GM23338 (cell line): ENCODE results near the gene AP3D1. TPM values are rescaled to one million over a fixed set of nuclear protein-coding genes. Genes with fewer than 3 reads are reported as not detected.
A peak's percentile ranks its signal among the peaks of the same experiment; 100 is the strongest.

ENCODE experiments used
- ATAC-seq: fragments of 200-7000 bp; cut with Tn5 transposase; 3 replicates; pipeline ENCODE4 v1.9.1; 2020
- DNase-seq: peaks from one replicate; pipeline ENCODE4 v3.0.0-alpha.2; 2015; ENCODE audit warnings: low spot score
- H2AFZ ChIP-seq: fragments of 200-600 bp; sonication (generic); 2 replicates; pipeline ENCODE4 v1.8.0; 2016; ENCODE audit warnings: antibody characterized with exemption, mild to moderate bottlenecking, moderate library complexity
- H3F3A ChIP-seq: fragments of 200-600 bp; sonication (generic); replicated peaks from 2 replicates; pipeline ENCODE4 v1.8.0; 2017; ENCODE audit warnings: antibody characterized with exemption, mixed run types, low read depth
- H3K27ac ChIP-seq: fragments of 200-600 bp; sonication (generic); 2 replicates; pipeline ENCODE4 v1.6.1; 2016; ENCODE audit warnings: low read depth
- H3K27me3 ChIP-seq: fragments of 200-600 bp; sonication (generic); 2 replicates; pipeline ENCODE4 v1.8.0; 2016; ENCODE audit warnings: mild to moderate bottlenecking, mixed run types, moderate library complexity; ENCODE audit not compliant: insufficient read depth
- H3K36me3 ChIP-seq: fragments of 200-600 bp; sonication (generic); 2 replicates; pipeline ENCODE4 v1.8.0; 2016; ENCODE audit warnings: mild to moderate bottlenecking; ENCODE audit not compliant: insufficient read depth
- H3K4me1 ChIP-seq: fragments of 200-600 bp; sonication (generic); 2 replicates; pipeline ENCODE4 v1.8.0; 2016; ENCODE audit warnings: mild to moderate bottlenecking, moderate library complexity; ENCODE audit not compliant: insufficient read depth
- H3K4me2 ChIP-seq: fragments of 200-600 bp; sonication (generic); 2 replicates; pipeline ENCODE4 v1.7.1; 2017; ENCODE audit warnings: mixed run types
- H3K4me3 ChIP-seq: fragments of 200-600 bp; sonication (generic); 2 replicates; pipeline ENCODE4 v1.6.1; 2016; ENCODE audit warnings: mixed run types
- H3K79me2 ChIP-seq: fragments of 200-600 bp; sonication (generic); replicated peaks from 2 replicates; pipeline ENCODE4 v1.8.0; 2017; ENCODE audit warnings: mild to moderate bottlenecking; ENCODE audit not compliant: insufficient read depth
- H3K9me2 ChIP-seq: fragments of 200-600 bp; sonication (generic); 2 replicates; pipeline ENCODE4 v1.8.0; 2017; ENCODE audit not compliant: insufficient read depth
- H4K20me1 ChIP-seq: fragments of 200-600 bp; sonication (generic); replicated peaks from 2 replicates; pipeline ENCODE4 v1.8.0; 2017; ENCODE audit warnings: mild to moderate bottlenecking; ENCODE audit not compliant: insufficient read depth
- H3K27ac Mint-ChIP-seq: 2 replicates; pipeline ENCODE4 v1.8.0; 2020; ENCODE audit warnings: inconsistent platforms, mild to moderate bottlenecking, moderate library complexity, mixed read lengths
- H3K27me3 Mint-ChIP-seq: 3 replicates; pipeline ENCODE4 v1.8.0; 2022; ENCODE audit warnings: low read depth, mild to moderate bottlenecking, moderate library complexity, mixed read lengths, inconsistent platforms; ENCODE audit not compliant: insufficient read depth, poor library complexity
- H3K36me3 Mint-ChIP-seq: 3 replicates; pipeline ENCODE4 v1.8.0; 2021; ENCODE audit warnings: low read depth, mild to moderate bottlenecking, inconsistent platforms, moderate library complexity, mixed read lengths
- H3K4me1 Mint-ChIP-seq: 3 replicates; pipeline ENCODE4 v1.8.0; 2020; ENCODE audit warnings: mild to moderate bottlenecking, inconsistent platforms, mixed read lengths
- H3K4me3 Mint-ChIP-seq: 3 replicates; pipeline ENCODE4 v1.8.0; 2021; ENCODE audit warnings: moderate library complexity, mild to moderate bottlenecking, inconsistent platforms, mixed read lengths
- H3K9me3 Mint-ChIP-seq: 3 replicates; pipeline ENCODE4 v1.8.0; 2020; ENCODE audit warnings: moderate library complexity, mild to moderate bottlenecking, inconsistent platforms, mixed read lengths
- EZH2 ChIP-seq: fragments of 200-600 bp; sonication (generic); IDR thresholded peaks from one replicate; pipeline ENCODE4 v1.8.0; 2017; ENCODE audit warnings: antibody characterized with exemption, mild to moderate bottlenecking, low read depth; ENCODE audit not compliant: unreplicated experiment
- JUNB ChIP-seq: IDR thresholded peaks from one replicate; pipeline ENCODE4 v1.6.1; 2016; ENCODE audit warnings: antibody characterized with exemption; ENCODE audit not compliant: unreplicated experiment
- POLR2AphosphoS5 ChIP-seq: IDR thresholded peaks from 2 replicates; pipeline ENCODE4 v1.6.1; 2016; ENCODE audit warnings: antibody characterized with exemption, low read depth
- STAT1 ChIP-seq: IDR thresholded peaks from one replicate; pipeline ENCODE4 v1.6.1; 2016; ENCODE audit warnings: antibody characterized with exemption; ENCODE audit not compliant: unreplicated experiment
- ZNF114 ChIP-seq: fragments of 250-450 bp; sonication (Bioruptor Pico); IDR thresholded peaks from 2 replicates; pipeline ENCODE4 v1.5.0; 2020; ENCODE audit warnings: mild to moderate bottlenecking, moderate library complexity
- polyA plus RNA-seq: library from polyadenylated mRNA; unstranded; fragments of >200 nt; fragmentation: Nextera tagmentation; extraction: Ambion mirVana; gene quantifications from 2 replicates; pipeline ENCODE4 v1.2.1, GENCODE V29; 2016
- total RNA-seq: library from RNA; depleted of rRNA; stranded (reverse); fragments of >200 nt; shearing (Covaris generic); gene quantifications from 2 replicates; pipeline ENCODE4 v1.2.3, GENCODE V29; 2014
- TF ChIP-seq, protein P1 (sequence below): fragments of 250-450 bp; sonication (Bioruptor Pico); IDR thresholded peaks from 2 replicates; pipeline ENCODE4 v1.5.0; 2020; ENCODE audit warnings: mild to moderate bottlenecking, moderate library complexity

Gene AP3D1
- total and polyA plus RNA-seq, 2 experiments from 2014 or later = 101 to 236 TPM

DNA sequence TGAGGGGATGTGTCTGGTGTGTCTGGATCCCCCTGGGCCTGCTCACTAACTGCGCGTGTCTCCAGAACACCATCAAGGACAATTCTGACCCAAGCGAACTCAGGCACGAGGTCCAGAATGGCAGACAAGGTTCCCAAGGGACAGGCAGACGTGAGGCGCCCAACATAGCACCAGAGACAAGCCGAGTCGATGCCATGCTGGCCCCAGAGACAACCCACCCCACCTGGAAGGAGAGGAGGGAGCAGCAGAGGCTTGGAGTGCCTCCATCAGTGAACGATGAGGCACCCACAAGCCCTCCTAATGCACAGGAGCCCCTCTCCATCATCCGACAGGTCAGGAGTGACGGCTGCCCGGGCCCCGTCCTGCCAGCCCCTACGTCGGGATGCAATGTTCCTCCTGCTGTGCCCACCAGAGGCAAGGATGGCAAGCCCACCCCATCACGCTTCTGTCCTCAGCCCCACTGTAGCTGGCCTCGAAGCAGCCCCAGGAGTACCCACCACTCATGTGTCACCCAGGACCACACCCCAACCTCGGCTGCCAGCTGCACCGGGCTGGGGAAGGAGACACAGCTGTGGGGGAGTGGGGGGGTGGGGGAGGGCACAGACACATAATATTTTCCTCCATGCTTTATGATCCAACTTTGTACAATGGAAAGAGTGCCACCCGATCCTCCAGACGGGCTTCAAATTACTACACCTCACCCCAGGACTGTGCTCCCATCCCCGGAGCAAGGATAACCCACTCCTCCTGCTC, 11.8 kb downstream of the AP3D1 start:
- Mint-ChIP-seq H3K27me3 (peaks cover 11% of the 10 kb centered on the region), H3K36me3 (peaks cover 43% of the 10 kb centered on the region), H3K4me1 (no peaks in the 10 kb centered on the region), H3K4me3 (no peak overlapping the region), H3K27ac (no peak overlapping the region), H3K9me3 (no peaks in the 10 kb centered on the region)
- DNase-seq (no peak), ATAC-seq (no peak)
- Histone ChIP-seq H3K4me1 (no peaks in the 10 kb centered on the region), H3K79me2 (peaks cover 80% of the 10 kb centered on the region), H3K36me3 (peaks cover 10% of the 10 kb centered on the region; the same call in 1 of the 2 replicates), H3K4me2 (no peak overlapping the region), H3K27me3 (no peaks in the 10 kb centered on the region), H3K9me2 (no peaks in the 10 kb centered on the region), H2AFZ (no peak overlapping the region), H4K20me1 (peaks cover 49% of the 10 kb centered on the region), H3K4me3 (no peak overlapping the region), H3K27ac (peak overlapping the region; percentile 72; the same call in 1 of the 2 replicates), H3F3A (peaks cover 4% of the 10 kb centered on the region; the same call in 1 of the 2 replicates)
- TF ChIP-seq STAT1 = no peak
- TF ChIP-seq, protein P1, sequence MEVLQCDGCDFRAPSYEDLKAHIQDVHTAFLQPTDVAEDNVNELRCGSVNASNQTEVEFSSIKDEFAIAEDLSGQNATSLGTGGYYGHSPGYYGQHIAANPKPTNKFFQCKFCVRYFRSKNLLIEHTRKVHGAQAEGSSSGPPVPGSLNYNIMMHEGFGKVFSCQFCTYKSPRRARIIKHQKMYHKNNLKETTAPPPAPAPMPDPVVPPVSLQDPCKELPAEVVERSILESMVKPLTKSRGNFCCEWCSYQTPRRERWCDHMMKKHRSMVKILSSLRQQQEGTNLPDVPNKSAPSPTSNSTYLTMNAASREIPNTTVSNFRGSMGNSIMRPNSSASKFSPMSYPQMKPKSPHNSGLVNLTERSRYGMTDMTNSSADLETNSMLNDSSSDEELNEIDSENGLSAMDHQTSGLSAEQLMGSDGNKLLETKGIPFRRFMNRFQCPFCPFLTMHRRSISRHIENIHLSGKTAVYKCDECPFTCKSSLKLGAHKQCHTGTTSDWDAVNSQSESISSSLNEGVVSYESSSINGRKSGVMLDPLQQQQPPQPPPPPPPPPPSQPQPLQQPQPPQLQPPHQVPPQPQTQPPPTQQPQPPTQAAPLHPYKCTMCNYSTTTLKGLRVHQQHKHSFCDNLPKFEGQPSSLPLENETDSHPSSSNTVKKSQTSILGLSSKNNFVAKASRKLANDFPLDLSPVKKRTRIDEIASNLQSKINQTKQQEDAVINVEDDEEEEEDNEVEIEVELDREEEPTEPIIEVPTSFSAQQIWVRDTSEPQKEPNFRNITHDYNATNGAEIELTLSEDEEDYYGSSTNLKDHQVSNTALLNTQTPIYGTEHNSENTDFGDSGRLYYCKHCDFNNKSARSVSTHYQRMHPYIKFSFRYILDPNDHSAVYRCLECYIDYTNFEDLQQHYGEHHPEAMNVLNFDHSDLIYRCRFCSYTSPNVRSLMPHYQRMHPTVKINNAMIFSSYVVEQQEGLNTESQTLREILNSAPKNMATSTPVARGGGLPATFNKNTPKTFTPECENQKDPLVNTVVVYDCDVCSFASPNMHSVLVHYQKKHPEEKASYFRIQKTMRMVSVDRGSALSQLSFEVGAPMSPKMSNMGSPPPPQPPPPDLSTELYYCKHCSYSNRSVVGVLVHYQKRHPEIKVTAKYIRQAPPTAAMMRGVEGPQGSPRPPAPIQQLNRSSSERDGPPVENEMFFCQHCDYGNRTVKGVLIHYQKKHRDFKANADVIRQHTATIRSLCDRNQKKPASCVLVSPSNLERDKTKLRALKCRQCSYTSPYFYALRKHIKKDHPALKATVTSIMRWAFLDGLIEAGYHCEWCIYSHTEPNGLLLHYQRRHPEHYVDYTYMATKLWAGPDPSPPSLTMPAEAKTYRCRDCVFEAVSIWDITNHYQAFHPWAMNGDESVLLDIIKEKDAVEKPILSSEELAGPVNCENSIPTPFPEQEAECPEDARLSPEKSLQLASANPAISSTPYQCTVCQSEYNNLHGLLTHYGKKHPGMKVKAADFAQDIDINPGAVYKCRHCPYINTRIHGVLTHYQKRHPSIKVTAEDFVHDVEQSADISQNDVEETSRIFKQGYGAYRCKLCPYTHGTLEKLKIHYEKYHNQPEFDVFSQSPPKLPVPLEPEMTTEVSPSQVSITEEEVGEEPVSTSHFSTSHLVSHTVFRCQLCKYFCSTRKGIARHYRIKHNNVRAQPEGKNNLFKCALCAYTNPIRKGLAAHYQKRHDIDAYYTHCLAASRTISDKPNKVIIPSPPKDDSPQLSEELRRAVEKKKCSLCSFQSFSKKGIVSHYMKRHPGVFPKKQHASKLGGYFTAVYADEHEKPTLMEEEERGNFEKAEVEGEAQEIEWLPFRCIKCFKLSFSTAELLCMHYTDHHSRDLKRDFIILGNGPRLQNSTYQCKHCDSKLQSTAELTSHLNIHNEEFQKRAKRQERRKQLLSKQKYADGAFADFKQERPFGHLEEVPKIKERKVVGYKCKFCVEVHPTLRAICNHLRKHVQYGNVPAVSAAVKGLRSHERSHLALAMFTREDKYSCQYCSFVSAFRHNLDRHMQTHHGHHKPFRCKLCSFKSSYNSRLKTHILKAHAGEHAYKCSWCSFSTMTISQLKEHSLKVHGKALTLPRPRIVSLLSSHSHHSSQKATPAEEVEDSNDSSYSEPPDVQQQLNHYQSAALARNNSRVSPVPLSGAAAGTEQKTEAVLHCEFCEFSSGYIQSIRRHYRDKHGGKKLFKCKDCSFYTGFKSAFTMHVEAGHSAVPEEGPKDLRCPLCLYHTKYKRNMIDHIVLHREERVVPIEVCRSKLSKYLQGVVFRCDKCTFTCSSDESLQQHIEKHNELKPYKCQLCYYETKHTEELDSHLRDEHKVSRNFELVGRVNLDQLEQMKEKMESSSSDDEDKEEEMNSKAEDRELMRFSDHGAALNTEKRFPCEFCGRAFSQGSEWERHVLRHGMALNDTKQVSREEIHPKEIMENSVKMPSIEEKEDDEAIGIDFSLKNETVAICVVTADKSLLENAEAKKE (CRISPR knock-in tag) = no peak

- Histone ChIP-seq H3K27ac (no peak overlapping the region), H3K36me3 (peaks cover 10% of the 10 kb centered on the region; the same call in 1 of the 2 replicates), H2AFZ (no peak overlapping the region), H3F3A (peaks cover 7% of the 10 kb centered on the region; the same call in 1 of the 2 replicates), H3K4me3 (no peak overlapping the region), H3K4me1 (no peaks in the 10 kb centered on the region), H3K4me2 (no peak overlapping the region), H4K20me1 (peaks cover 42% of the 10 kb centered on the region), H3K79me2 (peaks cover 76% of the 10 kb centered on the region), H3K9me2 (no peaks in the 10 kb centered on the region), H3K27me3 (no peaks in the 10 kb centered on the region)
- H3K36me3 Mint-ChIP-seq = peaks cover 42% of the 10 kb centered on the region
- no peak for DNase-seq
- no peaks in the 10 kb centered on the region for H3K9me3 Mint-ChIP-seq
- H3K27me3 Mint-ChIP-seq = peaks cover 9% of the 10 kb centered on the region
- no peaks in the 10 kb centered on the region; the same call in 2 of the 3 replicates for H3K4me1 Mint-ChIP-seq
- TF ChIP-seq ZNF114 (CRISPR knock-in tag) (no peak), STAT1 (no peak), JUNB (no peak), POLR2AphosphoS5 (no peak), EZH2 (no peak)
- no peak overlapping the region for H3K27ac Mint-ChIP-seq
- H3K4me3 Mint-ChIP-seq = no peak overlapping the region
- no peak for ATAC-seq
Observed at GRCh38 chr19:2138061-2138728, 13.2 kb downstream of the AP3D1 start.
